Measurements from ENCODE around the gene KIAA0232. TPM values are rescaled to one million over a fixed set of nuclear protein-coding genes. Genes with fewer than 3 reads are reported as not detected.

Gene KIAA0232
- total RNA-seq = 17.9 and 33.6 TPM in 2 replicates

GRCh38 chr4:6782147-6782845, at the start of gene KIAA0232:
Gene KIAA0232, plus strand, starts transcription at chr4:6782727. Its CDS starts 41,727 bp downstream, at chr4:6824454.

GRCh38 chr4:6909113-6909969, 126.8 kb downstream of the KIAA0232 start, which contains the start of gene TBC1D14:
Gene TBC1D14, plus strand, starts transcription at chr4:6909826. Its CDS starts 13,564 bp downstream, at chr4:6923390.

Other genes starting within 250 kb of the KIAA0232 start
- 6.1 and 7.5 TPM in 2 replicates for gene MAN2B2, start 207.5 kb upstream of the KIAA0232 start, total RNA-seq
- gene MRFAP1, start 142.0 kb upstream of the KIAA0232 start, total RNA-seq = 125 and 134 TPM in 2 replicates
- gene S100P, start 88.8 kb upstream of the KIAA0232 start, total RNA-seq = not detected in 2 replicates
- gene MRFAP1L1, start 72.9 kb upstream of the KIAA0232 start, total RNA-seq = 57.2 and 80.1 TPM in 2 replicates
- gene BLOC1S4, start 66.6 kb upstream of the KIAA0232 start, total RNA-seq = 14.9 and 21.1 TPM in 2 replicates
- gene TBC1D14, start 127.1 kb downstream of the KIAA0232 start, total RNA-seq = 30.2 and 32.2 TPM in 2 replicates

Data from epithelial cell of umbilical artery (primary cell).